Activated naive CD8-positive, alpha-beta T cell treated with anti-CD3 and anti-CD28 coated beads, Interleukin-2, amount 10 ng/mL, durations not matched to agents 7 days and 5 days (primary cell): Measurements from ENCODE around the gene MYMK. TPM values are rescaled to one million over a fixed set of nuclear protein-coding genes. Genes with fewer than 3 reads are reported as not detected.

Source experiments
- ATAC-seq: fragments of 150-1000 bp; cut with Tn5 transposase; one replicate; pipeline ENCODE4 v1.10.0; 2021; ENCODE audit warnings: low read depth, moderate library complexity
- POLR2A ChIA-PET: fragments of 350-600 bp; sonication (Branson Sonifier 250); formaldehyde crosslinking; loops from one replicate; lab custom pipeline; 2021; ENCODE audit warnings: antibody characterized with exemption; lab: Charles Lee
- DNase-seq: peaks from one replicate; pipeline ENCODE4 v3.0.0; 2021
- H3K27ac Mint-ChIP-seq: one replicate; pipeline ENCODE4 v1.8.0; 2022; ENCODE audit warnings: mild to moderate bottlenecking, mixed read lengths
- H3K27me3 Mint-ChIP-seq: one replicate; pipeline ENCODE4 v1.8.0; 2022; ENCODE audit warnings: mild to moderate bottlenecking, moderate library complexity, mixed read lengths
- H3K36me3 Mint-ChIP-seq: one replicate; pipeline ENCODE4 v1.8.0; 2021; ENCODE audit warnings: mild to moderate bottlenecking, mixed read lengths
- H3K4me1 Mint-ChIP-seq: one replicate; pipeline ENCODE4 v1.8.0; 2021; ENCODE audit warnings: mixed read lengths
- H3K4me3 Mint-ChIP-seq: one replicate; pipeline ENCODE4 v1.8.0; 2022; ENCODE audit warnings: mild to moderate bottlenecking, moderate library complexity, mixed read lengths
- H3K9me3 Mint-ChIP-seq: one replicate; pipeline ENCODE4 v1.8.0; 2021; ENCODE audit warnings: mixed read lengths
- total RNA-seq, 2 experiments: library from RNA; stranded (reverse); gene quantifications; one replicate each; pipeline ENCODE4 v1.2.3, GENCODE V29; 2021

Gene MYMK
- total RNA-seq, 2 experiments from 2014 or later, result not detected

DNA sequence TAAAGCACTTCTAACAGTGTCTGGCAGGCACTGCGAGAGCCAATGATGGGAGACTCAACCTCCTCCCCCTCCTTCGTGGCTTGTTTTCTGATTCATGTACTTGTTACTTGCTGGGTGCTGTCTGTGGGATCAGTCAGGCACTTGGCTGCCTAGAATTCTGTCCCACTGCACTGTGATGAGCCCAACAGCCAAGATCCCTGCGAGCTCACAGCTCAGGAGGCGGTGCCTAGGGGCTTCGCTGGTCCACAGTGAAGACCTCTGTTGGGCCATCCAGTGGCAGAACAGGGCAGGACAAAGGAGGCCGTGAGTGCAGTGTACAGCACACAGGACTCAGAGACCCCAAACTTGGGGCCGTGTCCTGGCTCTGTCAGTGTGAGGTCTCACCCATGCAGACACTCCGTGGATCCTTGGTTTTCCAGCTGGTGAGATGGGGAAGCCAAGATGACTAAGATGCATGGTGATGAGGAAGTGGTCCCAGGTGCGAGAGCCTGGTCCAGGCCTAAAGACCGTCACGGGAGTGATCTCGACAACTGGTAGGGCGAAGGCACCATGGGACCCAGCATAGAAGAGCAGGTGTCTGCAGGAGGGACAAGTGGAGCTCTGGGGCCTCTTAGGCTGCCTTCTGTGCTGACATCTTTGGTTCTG, 19.5 kb downstream of the MYMK start:
- no peak for DNase-seq
- peaks cover 8% of the 10 kb centered on the region for H3K4me1 Mint-ChIP-seq
- POLR2A ChIA-PET, result no interaction called here
- H3K27ac Mint-ChIP-seq, result no peak overlapping the region
- H3K36me3 Mint-ChIP-seq, result peaks cover 3% of the 10 kb centered on the region
- H3K4me3 Mint-ChIP-seq, result no peak overlapping the region
- no peak for ATAC-seq
- H3K27me3 Mint-ChIP-seq, result peaks cover 7% of the 10 kb centered on the region
- H3K9me3 Mint-ChIP-seq, result peaks cover 12% of the 10 kb centered on the region

DNA sequence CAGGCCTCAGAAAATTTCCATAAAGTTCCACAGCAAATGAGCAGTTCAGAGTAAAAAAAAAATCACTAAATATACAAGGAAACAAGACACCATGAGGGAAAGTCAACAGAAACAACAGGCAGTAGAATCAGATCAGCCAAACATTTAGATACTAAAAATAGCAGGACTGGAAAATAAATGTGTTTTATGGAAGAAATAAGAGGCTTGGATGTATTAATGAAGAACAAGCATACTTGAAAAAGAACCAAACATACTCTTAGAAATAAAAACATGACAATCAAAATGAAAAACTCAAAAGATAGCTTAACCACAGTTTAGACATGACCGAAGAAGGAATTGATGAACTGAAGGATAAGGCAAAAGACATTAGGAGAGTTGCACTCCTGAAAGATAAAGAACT, 22.6 kb downstream of the MYMK start:
- POLR2A ChIA-PET, result no interaction called here
- H3K4me1 Mint-ChIP-seq, result no peaks in the 10 kb centered on the region
- DNase-seq (no peak), ATAC-seq (no peak)
- H3K4me3 Mint-ChIP-seq, result no peak overlapping the region
- no peak overlapping the region for H3K27ac Mint-ChIP-seq
- H3K27me3 Mint-ChIP-seq, result peaks cover 7% of the 10 kb centered on the region
- H3K9me3 Mint-ChIP-seq, result peaks cover 12% of the 10 kb centered on the region
- peaks cover 3% of the 10 kb centered on the region for H3K36me3 Mint-ChIP-seq

DNA sequence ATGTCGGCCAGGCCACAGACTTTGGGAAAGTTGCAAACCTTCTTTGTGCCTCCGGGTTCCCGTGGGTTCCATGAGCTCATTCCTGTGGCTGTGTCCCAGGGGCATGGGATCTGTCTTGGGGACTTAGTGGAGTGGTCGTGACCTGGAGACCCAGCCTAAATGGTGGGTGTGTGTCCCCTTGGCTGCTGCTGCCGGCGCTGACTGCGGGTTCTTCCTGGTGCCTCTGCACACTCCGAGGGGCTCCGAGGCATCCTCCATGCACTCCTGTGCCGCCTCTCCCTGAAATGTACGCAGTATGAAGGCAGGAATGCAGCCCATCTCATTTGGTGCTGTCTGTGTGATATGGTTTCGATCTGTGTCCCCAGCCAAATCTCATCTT, 24.9 kb downstream of the MYMK start:
- Mint-ChIP-seq H3K36me3 (peaks cover 3% of the 10 kb centered on the region), H3K27me3 (peaks cover 7% of the 10 kb centered on the region), H3K4me3 (no peak overlapping the region), H3K9me3 (peaks cover 12% of the 10 kb centered on the region), H3K27ac (no peak overlapping the region), H3K4me1 (no peaks in the 10 kb centered on the region)
- DNase-seq (no peak), ATAC-seq (no peak)
- POLR2A ChIA-PET, result no interaction called here

DNA sequence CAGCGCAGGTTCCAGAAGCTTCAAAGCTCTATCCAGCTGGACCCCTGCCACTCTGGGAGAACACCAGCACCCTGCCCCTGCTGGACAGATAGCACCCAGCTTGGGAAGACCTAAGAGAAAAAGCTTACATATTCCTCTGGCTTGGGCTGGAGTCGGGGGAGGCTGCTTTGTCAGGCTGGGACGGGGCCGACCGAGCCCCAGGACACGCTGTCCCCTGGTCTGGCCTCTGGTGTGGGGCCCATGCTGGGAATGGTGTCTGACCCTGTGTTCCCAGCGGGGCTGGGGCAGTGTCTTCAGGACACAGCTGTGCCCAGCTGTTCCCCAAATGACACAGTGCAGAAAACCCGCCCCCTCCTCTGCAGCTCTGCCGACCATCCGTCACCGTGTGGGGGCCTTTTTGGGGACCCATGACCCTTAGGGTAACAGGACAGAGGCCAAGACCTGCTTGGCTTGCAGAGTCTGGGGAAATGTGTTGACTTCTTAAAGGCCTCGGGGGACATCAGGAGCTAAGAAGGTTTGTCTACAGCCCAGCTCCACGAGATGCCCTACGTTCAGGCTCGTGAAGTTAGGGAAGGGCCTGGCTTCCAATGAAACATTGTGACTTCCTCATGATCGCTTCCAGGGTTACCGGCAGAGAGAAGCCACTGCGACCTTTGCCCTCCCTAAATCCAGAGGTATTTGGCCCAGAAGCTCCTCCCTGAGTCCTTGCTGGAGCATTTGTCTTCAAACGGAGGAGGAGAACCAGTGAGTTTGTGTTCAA, 25.4 kb downstream of the MYMK start:
- Mint-ChIP-seq H3K36me3 (peaks cover 3% of the 10 kb centered on the region), H3K4me3 (no peak overlapping the region), H3K4me1 (no peaks in the 10 kb centered on the region), H3K27ac (no peak overlapping the region), H3K27me3 (peaks cover 7% of the 10 kb centered on the region), H3K9me3 (peaks cover 12% of the 10 kb centered on the region)
- DNase-seq, result no peak
- no peak for ATAC-seq
- POLR2A ChIA-PET, result no interaction called here

DNA sequence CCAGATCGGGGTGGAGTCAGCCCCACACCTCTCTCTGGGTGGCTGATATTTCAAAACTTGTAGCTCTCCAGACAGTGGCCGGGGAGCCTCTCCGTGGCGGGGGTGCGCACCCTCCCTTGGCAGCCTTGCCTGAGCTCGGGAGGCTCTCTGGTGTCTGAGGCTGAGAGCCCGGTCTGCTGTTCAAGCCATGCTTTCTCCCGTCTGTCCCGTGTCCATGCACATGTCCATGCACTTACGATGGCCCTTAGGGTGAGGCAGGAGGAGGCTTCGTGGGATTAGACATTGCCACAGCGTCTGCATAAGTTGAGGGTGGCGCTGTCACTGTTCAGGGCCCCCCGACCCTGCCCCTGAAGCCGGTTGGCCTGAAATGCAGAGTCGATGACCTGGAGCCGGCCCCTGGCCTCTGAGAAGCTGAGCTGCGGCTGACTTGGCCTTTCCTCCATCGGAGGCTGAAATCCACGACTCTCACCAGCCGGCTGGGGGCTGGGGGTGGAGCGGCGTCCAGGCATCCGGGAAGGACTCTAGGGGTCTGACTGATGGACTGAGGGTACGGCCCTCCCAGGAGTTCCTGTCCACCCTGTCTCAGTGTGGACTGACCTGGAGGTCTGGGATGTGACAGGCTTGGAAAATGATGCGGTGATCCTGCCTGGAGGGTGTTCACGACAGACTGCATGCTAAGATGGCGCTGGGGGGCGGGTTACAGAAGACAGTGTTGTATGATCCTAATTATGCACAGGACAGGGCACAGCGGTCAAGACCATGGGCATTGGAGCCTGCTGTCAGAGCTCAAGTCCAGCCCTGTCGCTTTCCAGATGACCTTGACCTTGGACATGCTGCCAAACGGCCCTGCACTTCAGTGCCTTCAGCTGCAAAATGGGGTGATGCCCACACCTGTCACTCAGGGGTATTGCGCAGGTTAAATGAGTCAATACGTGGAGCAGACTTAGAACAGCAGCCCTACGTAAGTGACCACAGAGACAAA, 27.6 kb downstream of the MYMK start:
- no peak for DNase-seq

DNA sequence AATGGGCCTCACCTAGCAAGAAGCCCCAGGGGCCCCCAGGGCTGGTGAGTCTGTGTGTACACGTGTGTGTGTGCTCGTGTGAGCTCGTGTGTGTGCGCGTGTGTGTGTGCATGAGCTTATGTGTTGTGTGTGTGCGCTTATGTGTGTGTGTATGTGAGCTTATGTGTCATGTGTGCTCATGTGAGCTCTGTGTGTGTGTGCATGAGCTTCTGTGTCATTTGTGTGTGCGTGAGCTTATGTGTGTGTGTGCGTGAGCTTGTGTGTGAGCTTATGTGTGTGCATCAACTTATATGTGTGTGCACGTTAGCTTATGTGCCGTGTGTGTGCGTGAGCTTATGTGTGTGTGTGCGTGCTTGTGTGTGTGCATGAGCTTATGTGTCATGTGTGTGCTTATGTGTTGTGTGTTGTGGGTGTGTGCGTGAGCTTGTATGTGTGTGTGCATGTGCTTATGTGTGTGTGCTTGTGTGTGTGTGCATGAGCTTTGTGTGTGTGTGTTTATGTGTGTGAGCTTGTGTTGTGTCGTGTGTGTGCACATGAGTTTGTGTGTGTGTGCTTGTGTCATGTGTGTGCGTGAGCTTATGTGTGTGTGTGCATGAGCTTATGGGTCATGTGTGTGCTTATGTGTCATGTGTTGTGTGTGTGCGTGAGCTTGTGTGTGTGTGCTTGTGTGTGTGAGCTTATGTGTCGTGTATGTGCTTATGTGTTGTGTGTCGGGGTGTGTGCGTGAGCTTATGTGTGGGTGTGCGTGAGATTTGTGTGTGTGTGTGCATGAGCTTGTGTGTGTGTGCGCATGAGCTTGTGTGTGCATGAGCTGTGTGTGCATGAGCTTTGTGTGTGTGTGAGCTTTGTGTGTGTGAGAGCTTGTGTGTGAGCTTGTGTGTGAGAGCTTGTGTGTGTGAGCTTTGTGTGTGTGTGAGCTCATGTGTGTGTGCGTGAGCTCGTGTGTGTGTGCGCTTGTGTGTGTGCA, 29.1 kb downstream of the MYMK start:
- H3K36me3 Mint-ChIP-seq, result no peaks in the 10 kb centered on the region
- DNase-seq (no peak), ATAC-seq (no peak)
- H3K4me3 Mint-ChIP-seq, result no peak overlapping the region
- H3K4me1 Mint-ChIP-seq, result no peaks in the 10 kb centered on the region
- no peaks in the 10 kb centered on the region for H3K9me3 Mint-ChIP-seq
- POLR2A ChIA-PET, result no interaction called here
- H3K27me3 Mint-ChIP-seq, result no peaks in the 10 kb centered on the region
- H3K27ac Mint-ChIP-seq, result no peak overlapping the region

More for the DNA sequence above, 27.6 kb downstream of the MYMK start:
- ATAC-seq, result no peak
- Mint-ChIP-seq H3K4me3 (no peak overlapping the region), H3K4me1 (no peaks in the 10 kb centered on the region), H3K9me3 (peaks cover 9% of the 10 kb centered on the region), H3K27ac (no peak overlapping the region), H3K27me3 (peaks cover under 1% of the 10 kb centered on the region), H3K36me3 (no peaks in the 10 kb centered on the region)
- POLR2A ChIA-PET, result no interaction called here

DNA sequence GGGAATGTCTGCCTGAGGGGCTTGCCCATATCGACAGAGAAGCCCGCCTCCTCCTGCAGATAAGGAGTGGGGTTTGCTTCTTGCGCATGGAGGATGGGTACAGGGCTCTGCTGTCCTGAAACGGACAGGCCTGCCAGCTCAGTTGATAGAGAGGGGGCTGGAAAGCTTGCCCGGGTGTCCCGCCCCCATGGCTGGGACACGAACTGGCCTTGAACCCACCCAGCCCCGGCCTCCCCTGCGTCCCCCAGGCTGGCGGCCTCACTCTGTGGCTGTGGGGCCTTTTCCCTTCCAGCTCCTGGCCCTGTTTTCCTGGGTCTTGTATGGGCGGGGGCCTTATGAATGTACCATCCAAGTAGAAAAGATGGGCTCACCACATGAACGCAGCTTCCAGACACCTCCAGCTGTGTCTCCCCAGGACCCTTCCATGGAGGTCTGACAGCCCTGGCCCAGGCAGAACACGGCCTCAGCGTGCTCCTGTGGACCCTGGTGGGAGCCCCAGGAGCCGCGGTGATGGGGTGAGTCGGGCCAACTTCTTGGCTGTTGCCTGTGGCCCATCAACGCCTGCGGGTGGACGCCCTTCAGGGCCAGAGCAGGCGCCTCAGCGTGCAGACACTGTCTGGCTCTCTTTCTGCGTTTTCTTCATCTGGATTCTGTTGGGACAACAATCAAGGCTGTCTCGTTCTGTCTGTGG, 30.0 kb downstream of the MYMK start:
- POLR2A ChIA-PET, result no interaction called here
- Mint-ChIP-seq H3K9me3 (no peaks in the 10 kb centered on the region), H3K4me3 (no peak overlapping the region)

DNA sequence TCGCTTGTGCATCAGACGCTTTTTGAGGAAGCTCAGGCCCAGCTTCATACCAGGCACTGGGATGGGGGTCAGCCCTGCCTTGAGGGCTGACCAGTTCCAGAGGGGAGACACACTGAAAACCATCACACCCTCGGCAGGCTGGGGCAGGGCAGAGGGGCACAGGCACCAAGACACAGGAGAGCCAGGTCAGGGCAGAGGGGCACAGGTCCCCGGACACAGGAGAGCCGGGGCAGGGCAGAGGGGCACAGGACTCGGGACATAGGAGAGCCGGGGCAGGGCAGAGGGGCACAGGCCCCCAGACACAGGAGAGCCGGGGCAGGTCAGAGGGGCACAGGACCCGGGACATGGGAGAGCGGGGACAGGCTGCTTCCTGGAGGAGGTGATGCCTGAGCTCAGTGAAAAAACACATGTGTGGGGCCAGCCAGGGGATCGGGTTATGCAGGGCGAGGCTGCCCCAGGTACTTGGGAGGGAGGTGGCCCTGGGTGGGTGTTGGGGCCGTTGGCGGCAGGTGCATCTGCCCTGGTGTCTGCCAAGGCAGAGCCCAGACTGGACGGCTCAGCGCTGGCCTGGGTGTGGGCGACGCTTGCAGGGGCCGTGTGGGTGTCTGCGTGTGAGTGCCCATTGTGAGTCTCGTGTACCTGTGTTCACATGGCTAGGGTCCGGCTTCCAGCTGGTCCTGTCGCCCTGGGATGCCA, 30.8 kb downstream of the MYMK start:
- POLR2A ChIA-PET, result no interaction called here
- no peaks in the 10 kb centered on the region for H3K27me3 Mint-ChIP-seq
- H3K4me3 Mint-ChIP-seq, result no peak overlapping the region
- no peak overlapping the region for H3K27ac Mint-ChIP-seq
- H3K36me3 Mint-ChIP-seq, result no peaks in the 10 kb centered on the region
- H3K4me1 Mint-ChIP-seq, result no peaks in the 10 kb centered on the region
- no peaks in the 10 kb centered on the region for H3K9me3 Mint-ChIP-seq
- ATAC-seq, result no peak
- no peak for DNase-seq

More for the DNA sequence above, 30.0 kb downstream of the MYMK start:
- H3K27me3 Mint-ChIP-seq, result no peaks in the 10 kb centered on the region
- no peaks in the 10 kb centered on the region for H3K36me3 Mint-ChIP-seq
- H3K27ac Mint-ChIP-seq, result no peak overlapping the region
- no peaks in the 10 kb centered on the region for H3K4me1 Mint-ChIP-seq
- DNase-seq (no peak), ATAC-seq (no peak)

DNA sequence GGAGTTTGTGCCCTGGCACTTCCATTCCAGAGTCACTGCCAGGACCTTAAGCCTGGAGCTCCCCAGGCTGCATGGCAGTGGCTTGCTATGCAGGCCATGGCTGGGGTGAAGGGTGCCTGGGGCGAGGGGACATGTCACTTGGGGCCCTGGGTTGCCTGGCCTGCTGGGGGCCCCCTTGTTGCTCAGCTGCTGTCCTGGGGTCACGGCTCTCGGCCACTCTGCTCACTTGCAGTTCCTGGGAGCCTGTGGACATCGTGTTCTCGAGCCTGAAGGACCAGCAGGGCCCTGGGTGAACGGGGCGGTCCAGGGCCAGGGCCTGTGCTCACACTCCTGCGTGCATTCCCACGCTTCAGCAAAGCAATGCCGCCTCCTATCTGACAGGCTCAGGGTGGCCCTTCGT, 31.3 kb downstream of the MYMK start:
- no peaks in the 10 kb centered on the region for H3K27me3 Mint-ChIP-seq
- POLR2A ChIA-PET, result no interaction called here
- no peak overlapping the region for H3K4me3 Mint-ChIP-seq
- no peak overlapping the region for H3K27ac Mint-ChIP-seq
- DNase-seq, result no peak
- H3K36me3 Mint-ChIP-seq, result no peaks in the 10 kb centered on the region
- H3K9me3 Mint-ChIP-seq, result no peaks in the 10 kb centered on the region
- no peak for ATAC-seq
- no peaks in the 10 kb centered on the region for H3K4me1 Mint-ChIP-seq

DNA sequence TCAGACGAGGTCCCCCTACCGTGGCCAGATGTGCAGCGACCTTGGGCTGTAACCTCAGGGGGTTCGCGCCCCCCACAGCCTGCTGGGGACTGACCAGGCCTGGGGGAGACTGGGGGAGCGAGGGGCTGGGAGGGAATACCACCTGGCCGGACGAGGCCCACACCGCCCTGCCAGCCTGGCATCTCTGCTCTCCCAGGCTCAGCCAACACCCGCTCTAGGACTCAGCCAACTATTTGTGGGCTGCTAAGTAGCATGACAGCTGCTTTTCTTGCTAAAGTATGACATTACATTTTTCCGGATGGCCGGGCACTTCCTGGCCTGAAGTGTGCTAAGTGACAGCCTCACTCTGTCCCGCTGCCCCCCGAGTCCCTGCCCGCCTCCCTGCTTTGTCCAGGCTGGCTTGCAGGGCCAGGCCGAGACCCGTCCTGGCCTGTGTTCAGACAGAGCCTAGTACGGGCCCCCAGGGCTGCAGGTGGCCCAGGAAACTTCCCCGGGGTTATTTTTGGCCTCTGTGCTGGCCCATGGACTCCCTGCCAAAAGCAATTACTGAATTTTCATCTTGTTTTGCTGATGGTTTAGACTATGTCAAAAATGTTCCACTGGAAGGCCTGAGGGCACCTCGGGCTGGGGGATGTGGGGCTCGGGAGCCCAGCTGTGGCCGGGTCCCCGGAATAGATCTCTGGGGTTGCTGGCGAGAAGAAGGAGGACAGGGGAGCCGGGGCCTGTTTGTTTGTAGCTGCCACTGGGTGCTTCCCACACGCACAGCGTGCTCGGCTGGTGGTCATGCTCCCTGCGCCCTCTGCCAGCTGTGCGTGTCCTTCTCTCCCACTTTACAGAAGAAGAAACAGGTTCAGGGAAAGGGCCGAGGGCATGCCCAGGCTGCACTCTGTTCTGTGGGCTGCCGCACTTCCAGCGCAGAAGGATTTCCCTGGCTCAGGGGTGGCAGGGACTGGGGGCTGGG, 32.4 kb downstream of the MYMK start:
- DNase-seq (no peak), ATAC-seq (no peak)
- no peak overlapping the region for H3K27ac Mint-ChIP-seq
- H3K36me3 Mint-ChIP-seq, result no peaks in the 10 kb centered on the region
- H3K4me3 Mint-ChIP-seq, result no peak overlapping the region
- H3K27me3 Mint-ChIP-seq, result no peaks in the 10 kb centered on the region
- POLR2A ChIA-PET, result interaction anchor here (1.0 kb wide), 1 partner anchor 104 kb away, joined by 3 read pairs; no protein-coding TSS in a partner anchor
- no peaks in the 10 kb centered on the region for H3K9me3 Mint-ChIP-seq
- no peaks in the 10 kb centered on the region for H3K4me1 Mint-ChIP-seq

DNA sequence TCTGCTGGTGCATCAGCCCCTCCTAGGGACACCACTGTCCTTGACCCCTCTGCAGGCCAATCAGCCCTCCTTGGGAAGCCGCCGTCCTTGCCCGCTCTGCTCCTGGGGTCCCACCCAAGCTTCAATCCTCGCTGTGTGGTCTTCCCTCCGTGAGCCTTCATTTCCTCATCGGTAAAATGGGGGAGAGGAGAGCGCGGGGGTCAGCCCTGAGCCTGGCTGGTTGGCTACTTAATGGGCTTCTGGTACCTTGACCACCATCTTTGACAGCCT, 33.2 kb downstream of the MYMK start:
- H3K27ac Mint-ChIP-seq, result no peak overlapping the region
- no peak for ATAC-seq
- no peak for DNase-seq
- no peaks in the 10 kb centered on the region for H3K27me3 Mint-ChIP-seq
- no peaks in the 10 kb centered on the region for H3K4me1 Mint-ChIP-seq
- H3K9me3 Mint-ChIP-seq, result no peaks in the 10 kb centered on the region
- H3K36me3 Mint-ChIP-seq, result no peaks in the 10 kb centered on the region
- POLR2A ChIA-PET, result interaction anchor here (1.0 kb wide), 1 partner anchor 105 kb away, joined by 3 read pairs; no protein-coding TSS in a partner anchor
- H3K4me3 Mint-ChIP-seq, result no peak overlapping the region
